MCF 10A (cell line): ENCODE measurements around the gene SLC5A10. TPM values are rescaled to one million over a fixed set of nuclear protein-coding genes. Genes with fewer than 3 reads are reported as not detected.

Experiments used
- BruUV-seq: library from RNA; stranded (reverse); fragments of 400-500 nt; replicated peaks from 2 replicates; lab custom pipeline; 2021; lab: Mats Ljungman, UMichigan
- CTCF ChIA-PET: fragments of 300-600 bp; sonication (Branson Sonifier 250); formaldehyde crosslinking; extraction: SDS; loops from one replicate; lab custom pipeline; 2021; ENCODE audit warnings: antibody characterized with exemption, inconsistent platforms; lab: Yijun Ruan, JAX
- POLR2A ChIA-PET: fragments of 300-600, 350-650 bp; sonication (Branson Sonifier 250); formaldehyde crosslinking; extraction: SDS; loops from one replicate; lab custom pipeline; 2020; ENCODE audit warnings: antibody characterized with exemption, inconsistent platforms; lab: Yijun Ruan, JAX
- DNase-seq: peaks from one replicate; pipeline ENCODE4 v3.0.0-alpha.2; 2018; ENCODE audit not compliant: unreplicated experiment
- H3K27ac Mint-ChIP-seq: one replicate; pipeline ENCODE4 v1.8.0; 2022; ENCODE audit warnings: mild to moderate bottlenecking, low read depth, mixed read lengths; ENCODE audit not compliant: unreplicated experiment
- H3K27me3 Mint-ChIP-seq: one replicate; pipeline ENCODE4 v1.8.0; 2022; ENCODE audit warnings: mixed read lengths; ENCODE audit not compliant: insufficient read depth, unreplicated experiment
- H3K36me3 Mint-ChIP-seq: one replicate; pipeline ENCODE4 v1.8.0; 2022; ENCODE audit warnings: mild to moderate bottlenecking, moderate library complexity, mixed read lengths; ENCODE audit not compliant: insufficient read depth, unreplicated experiment
- H3K4me1 Mint-ChIP-seq: one replicate; pipeline ENCODE4 v1.8.0; 2022; ENCODE audit warnings: mixed read lengths; ENCODE audit not compliant: insufficient read depth, unreplicated experiment
- H3K4me3 Mint-ChIP-seq: one replicate; pipeline ENCODE4 v1.8.0; 2022; ENCODE audit warnings: mild to moderate bottlenecking, moderate library complexity, mixed read lengths; ENCODE audit not compliant: unreplicated experiment
- H3K9me3 Mint-ChIP-seq: one replicate; pipeline ENCODE4 v1.8.0; 2022; ENCODE audit warnings: mixed read lengths; ENCODE audit not compliant: unreplicated experiment
- intact Hi-C: fragments of 100-400 bp; cut with micrococcal nuclease; formaldehyde crosslinking; loops from 2 replicates; pipeline ENCODE4 v1.14.1; 2022
- total RNA-seq: library from RNA; stranded (reverse); gene quantifications from 2 replicates; pipeline ENCODE4 v1.2.3, GENCODE V29; 2022
- TF ChIP-seq, protein P1 (sequence below): fragments of 200-600 bp; IDR thresholded peaks from one replicate; pipeline ENCODE4 v1.8.0; 2022; ENCODE audit warnings: antibody characterized with exemption, mild to moderate bottlenecking; ENCODE audit not compliant: unreplicated experiment

Gene SLC5A10
- total RNA-seq, 1 experiment from 2014 or later, result 0.16 TPM

DNA sequence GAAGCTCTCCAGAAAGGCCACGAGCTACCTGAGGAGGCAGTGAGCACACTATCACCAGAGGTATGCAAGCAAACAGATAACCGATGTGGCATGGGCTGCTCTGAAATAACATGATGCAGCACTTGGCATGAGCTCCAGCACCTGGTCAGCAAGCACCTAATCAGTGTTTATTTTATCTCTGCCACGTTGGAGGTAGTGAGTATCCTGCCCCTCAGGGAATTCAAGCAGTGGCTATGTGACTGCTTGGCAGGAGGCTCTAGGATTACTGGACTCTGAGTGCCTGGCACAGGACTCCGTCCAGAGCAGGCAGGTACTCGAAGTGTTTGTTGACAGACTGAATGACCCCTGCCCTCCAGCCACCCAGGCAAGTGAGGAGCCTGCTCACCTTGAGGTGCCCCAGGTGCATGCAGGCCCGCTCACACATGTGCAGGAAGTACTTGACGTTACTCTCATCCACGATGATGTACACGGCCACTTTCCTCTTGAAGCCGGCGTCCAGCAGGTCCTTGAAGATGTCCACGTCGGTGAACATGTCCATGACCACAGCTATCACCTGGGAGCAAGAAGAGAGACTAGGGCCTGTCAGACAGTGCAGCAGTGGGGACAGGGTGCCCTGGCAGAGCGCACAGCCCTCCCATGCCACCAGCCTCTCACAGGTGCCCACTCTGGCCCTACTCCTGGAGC lies 36.0 kb downstream of the SLC5A10 start:
- DNase-seq, result no peak
- no TSS peak for BruUV-seq
- Mint-ChIP-seq H3K9me3 (no peaks in the 10 kb centered on the region), H3K36me3 (peaks cover 12% of the 10 kb centered on the region), H3K4me3 (no peak overlapping the region), H3K27ac (no peak overlapping the region), H3K4me1 (no peaks in the 10 kb centered on the region), H3K27me3 (no peaks in the 10 kb centered on the region)
- ChIA-PET CTCF (interaction anchor here (1.0 kb wide), 1 partner anchor 27 kb away, joined by 5 read pairs; no protein-coding TSS in a partner anchor), POLR2A (no interaction called here)
- intact Hi-C loops, result no loop called here
- TF ChIP-seq, protein P1, sequence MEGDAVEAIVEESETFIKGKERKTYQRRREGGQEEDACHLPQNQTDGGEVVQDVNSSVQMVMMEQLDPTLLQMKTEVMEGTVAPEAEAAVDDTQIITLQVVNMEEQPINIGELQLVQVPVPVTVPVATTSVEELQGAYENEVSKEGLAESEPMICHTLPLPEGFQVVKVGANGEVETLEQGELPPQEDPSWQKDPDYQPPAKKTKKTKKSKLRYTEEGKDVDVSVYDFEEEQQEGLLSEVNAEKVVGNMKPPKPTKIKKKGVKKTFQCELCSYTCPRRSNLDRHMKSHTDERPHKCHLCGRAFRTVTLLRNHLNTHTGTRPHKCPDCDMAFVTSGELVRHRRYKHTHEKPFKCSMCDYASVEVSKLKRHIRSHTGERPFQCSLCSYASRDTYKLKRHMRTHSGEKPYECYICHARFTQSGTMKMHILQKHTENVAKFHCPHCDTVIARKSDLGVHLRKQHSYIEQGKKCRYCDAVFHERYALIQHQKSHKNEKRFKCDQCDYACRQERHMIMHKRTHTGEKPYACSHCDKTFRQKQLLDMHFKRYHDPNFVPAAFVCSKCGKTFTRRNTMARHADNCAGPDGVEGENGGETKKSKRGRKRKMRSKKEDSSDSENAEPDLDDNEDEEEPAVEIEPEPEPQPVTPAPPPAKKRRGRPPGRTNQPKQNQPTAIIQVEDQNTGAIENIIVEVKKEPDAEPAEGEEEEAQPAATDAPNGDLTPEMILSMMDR, result no peak

DNA sequence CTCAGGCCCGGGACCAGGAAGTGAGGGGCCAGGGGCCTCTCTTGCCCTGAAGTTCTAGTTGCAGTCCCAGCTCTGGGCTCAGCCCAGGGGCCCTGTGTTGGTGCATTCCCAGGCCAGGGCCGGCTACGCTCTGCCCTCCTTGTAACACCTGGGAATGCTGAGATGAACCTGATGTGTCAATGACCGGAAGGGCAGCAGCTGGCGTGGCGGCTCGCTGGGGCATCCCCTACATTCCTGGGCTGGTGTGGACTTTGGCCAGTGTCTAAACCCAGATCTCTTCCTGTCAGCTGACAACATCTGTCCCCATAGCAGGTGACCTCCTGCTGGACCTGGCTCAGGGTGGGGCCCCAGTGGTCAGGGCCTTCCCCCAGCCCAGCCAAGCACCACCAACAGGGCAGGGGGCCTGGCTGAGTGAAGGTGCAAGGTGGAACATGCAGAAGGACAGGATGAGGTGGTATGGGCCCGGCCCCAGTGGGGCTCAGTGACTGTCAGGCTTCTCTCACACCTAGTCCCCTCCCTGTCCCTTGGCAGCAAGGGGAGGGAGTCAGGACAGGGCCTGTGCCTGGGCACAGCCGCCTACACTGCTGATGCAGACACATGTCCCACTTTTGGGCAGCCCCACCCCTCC lies 36.7 kb downstream of the SLC5A10 start:
- intact Hi-C loops, result no loop called here
- TF ChIP-seq, protein P1, result no peak
- Mint-ChIP-seq H3K27ac (no peak overlapping the region), H3K4me1 (no peaks in the 10 kb centered on the region), H3K27me3 (no peaks in the 10 kb centered on the region), H3K4me3 (no peak overlapping the region), H3K36me3 (peaks cover 12% of the 10 kb centered on the region), H3K9me3 (no peaks in the 10 kb centered on the region)
- POLR2A ChIA-PET, result no interaction called here
- CTCF ChIA-PET, result no interaction called here
- no TSS peak for BruUV-seq
- DNase-seq, result no peak

- peaks cover 24% of the 10 kb centered on the region for H3K36me3 Mint-ChIP-seq
- H3K4me1 Mint-ChIP-seq, result no peaks in the 10 kb centered on the region
- intact Hi-C loops, result no loop called here
- no TSS peak for BruUV-seq
- H3K9me3 Mint-ChIP-seq, result peaks cover 4% of the 10 kb centered on the region
- no peak overlapping the region for H3K4me3 Mint-ChIP-seq
- TF ChIP-seq, protein P1, result no peak
- DNase-seq, result no peak
- no peaks in the 10 kb centered on the region for H3K27me3 Mint-ChIP-seq
- POLR2A ChIA-PET, result no interaction called here
- CTCF ChIA-PET, result interaction anchor here (1.1 to 1.2 kb wide), 2 partner anchors 9 to 11 kb away, joined by 3 to 4 read pairs; no protein-coding TSS in a partner anchor
- no peak overlapping the region for H3K27ac Mint-ChIP-seq
Observed at GRCh38 chr17:18990331-18990730, 38.4 kb downstream of the SLC5A10 start.

GRCh38 chr17:18991531-18992315 lies 39.8 kb downstream of the SLC5A10 start:
- H3K27ac Mint-ChIP-seq, result peak overlapping the region; percentile 42
- DNase-seq, result no peak
- H3K9me3 Mint-ChIP-seq, result peaks cover 12% of the 10 kb centered on the region
- no peaks in the 10 kb centered on the region for H3K27me3 Mint-ChIP-seq
- H3K4me1 Mint-ChIP-seq, result no peaks in the 10 kb centered on the region
- H3K36me3 Mint-ChIP-seq, result peaks cover 26% of the 10 kb centered on the region
- BruUV-seq, result no TSS peak
- POLR2A ChIA-PET, result interaction anchor here (0.8 to 0.9 kb wide), 2 partner anchors 9 to 13 kb away, joined by 3 to 4 read pairs; no protein-coding TSS in a partner anchor
- H3K4me3 Mint-ChIP-seq, result no peak overlapping the region
- intact Hi-C loops, result no loop called here
- TF ChIP-seq, protein P1, result no peak
- CTCF ChIA-PET, result interaction anchor here (0.6 to 2.0 kb wide), 3 partner anchors 12 to 438 kb away, joined by 3 to 10 read pairs (median 5); no protein-coding TSS in a partner anchor
